Measurements from ENCODE around the gene NIPSNAP3A.

- TF ChIP-seq, protein P1, sequence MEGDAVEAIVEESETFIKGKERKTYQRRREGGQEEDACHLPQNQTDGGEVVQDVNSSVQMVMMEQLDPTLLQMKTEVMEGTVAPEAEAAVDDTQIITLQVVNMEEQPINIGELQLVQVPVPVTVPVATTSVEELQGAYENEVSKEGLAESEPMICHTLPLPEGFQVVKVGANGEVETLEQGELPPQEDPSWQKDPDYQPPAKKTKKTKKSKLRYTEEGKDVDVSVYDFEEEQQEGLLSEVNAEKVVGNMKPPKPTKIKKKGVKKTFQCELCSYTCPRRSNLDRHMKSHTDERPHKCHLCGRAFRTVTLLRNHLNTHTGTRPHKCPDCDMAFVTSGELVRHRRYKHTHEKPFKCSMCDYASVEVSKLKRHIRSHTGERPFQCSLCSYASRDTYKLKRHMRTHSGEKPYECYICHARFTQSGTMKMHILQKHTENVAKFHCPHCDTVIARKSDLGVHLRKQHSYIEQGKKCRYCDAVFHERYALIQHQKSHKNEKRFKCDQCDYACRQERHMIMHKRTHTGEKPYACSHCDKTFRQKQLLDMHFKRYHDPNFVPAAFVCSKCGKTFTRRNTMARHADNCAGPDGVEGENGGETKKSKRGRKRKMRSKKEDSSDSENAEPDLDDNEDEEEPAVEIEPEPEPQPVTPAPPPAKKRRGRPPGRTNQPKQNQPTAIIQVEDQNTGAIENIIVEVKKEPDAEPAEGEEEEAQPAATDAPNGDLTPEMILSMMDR (IDR thresholded peaks at IDR 0.05): no peak
- no peak for TF ChIP-seq NFYB (CRISPR knock-in tag; conservative IDR thresholded peaks at IDR 0.05; ENCODE audit: low read depth)
- TF ChIP-seq FOXP4 (CRISPR knock-in tag; IDR thresholded peaks at IDR 0.05): no peak
- TF ChIP-seq, protein P2, sequence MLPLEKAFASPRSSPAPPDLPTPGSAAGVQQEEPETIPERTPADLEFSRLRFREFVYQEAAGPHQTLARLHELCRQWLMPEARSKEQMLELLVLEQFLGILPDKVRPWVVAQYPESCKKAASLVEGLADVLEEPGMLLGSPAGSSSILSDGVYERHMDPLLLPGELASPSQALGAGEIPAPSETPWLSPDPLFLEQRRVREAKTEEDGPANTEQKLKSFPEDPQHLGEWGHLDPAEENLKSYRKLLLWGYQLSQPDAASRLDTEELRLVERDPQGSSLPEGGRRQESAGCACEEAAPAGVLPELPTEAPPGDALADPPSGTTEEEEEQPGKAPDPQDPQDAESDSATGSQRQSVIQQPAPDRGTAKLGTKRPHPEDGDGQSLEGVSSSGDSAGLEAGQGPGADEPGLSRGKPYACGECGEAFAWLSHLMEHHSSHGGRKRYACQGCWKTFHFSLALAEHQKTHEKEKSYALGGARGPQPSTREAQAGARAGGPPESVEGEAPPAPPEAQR (CRISPR knock-in tag; IDR thresholded peaks at IDR 0.05): no peak
- TF ChIP-seq TEAD1 (CRISPR knock-in tag; IDR thresholded peaks at IDR 0.05): no peak
- TF ChIP-seq ZNF121 (CRISPR knock-in tag; IDR thresholded peaks at IDR 0.05): no peak
- TF ChIP-seq, protein P3, sequence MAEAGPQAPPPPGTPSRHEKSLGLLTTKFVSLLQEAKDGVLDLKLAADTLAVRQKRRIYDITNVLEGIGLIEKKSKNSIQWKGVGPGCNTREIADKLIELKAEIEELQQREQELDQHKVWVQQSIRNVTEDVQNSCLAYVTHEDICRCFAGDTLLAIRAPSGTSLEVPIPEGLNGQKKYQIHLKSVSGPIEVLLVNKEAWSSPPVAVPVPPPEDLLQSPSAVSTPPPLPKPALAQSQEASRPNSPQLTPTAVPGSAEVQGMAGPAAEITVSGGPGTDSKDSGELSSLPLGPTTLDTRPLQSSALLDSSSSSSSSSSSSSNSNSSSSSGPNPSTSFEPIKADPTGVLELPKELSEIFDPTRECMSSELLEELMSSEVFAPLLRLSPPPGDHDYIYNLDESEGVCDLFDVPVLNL (CRISPR knock-in tag; IDR thresholded peaks at IDR 0.05; ENCODE audit: borderline replicate concordance, low read depth): no peak
- TF ChIP-seq, protein P4, sequence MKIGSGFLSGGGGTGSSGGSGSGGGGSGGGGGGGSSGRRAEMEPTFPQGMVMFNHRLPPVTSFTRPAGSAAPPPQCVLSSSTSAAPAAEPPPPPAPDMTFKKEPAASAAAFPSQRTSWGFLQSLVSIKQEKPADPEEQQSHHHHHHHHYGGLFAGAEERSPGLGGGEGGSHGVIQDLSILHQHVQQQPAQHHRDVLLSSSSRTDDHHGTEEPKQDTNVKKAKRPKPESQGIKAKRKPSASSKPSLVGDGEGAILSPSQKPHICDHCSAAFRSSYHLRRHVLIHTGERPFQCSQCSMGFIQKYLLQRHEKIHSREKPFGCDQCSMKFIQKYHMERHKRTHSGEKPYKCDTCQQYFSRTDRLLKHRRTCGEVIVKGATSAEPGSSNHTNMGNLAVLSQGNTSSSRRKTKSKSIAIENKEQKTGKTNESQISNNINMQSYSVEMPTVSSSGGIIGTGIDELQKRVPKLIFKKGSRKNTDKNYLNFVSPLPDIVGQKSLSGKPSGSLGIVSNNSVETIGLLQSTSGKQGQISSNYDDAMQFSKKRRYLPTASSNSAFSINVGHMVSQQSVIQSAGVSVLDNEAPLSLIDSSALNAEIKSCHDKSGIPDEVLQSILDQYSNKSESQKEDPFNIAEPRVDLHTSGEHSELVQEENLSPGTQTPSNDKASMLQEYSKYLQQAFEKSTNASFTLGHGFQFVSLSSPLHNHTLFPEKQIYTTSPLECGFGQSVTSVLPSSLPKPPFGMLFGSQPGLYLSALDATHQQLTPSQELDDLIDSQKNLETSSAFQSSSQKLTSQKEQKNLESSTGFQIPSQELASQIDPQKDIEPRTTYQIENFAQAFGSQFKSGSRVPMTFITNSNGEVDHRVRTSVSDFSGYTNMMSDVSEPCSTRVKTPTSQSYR (CRISPR knock-in tag; IDR thresholded peaks at IDR 0.05): no peak
- no peak for TF ChIP-seq TEAD4 (CRISPR knock-in tag; IDR thresholded peaks at IDR 0.05)
- no peak for TF ChIP-seq SP1 (CRISPR knock-in tag; conservative IDR thresholded peaks at IDR 0.05)
- TF ChIP-seq ZNF512 (CRISPR knock-in tag; IDR thresholded peaks at IDR 0.05; ENCODE audit: borderline replicate concordance): no peak
- TF ChIP-seq, protein P5, sequence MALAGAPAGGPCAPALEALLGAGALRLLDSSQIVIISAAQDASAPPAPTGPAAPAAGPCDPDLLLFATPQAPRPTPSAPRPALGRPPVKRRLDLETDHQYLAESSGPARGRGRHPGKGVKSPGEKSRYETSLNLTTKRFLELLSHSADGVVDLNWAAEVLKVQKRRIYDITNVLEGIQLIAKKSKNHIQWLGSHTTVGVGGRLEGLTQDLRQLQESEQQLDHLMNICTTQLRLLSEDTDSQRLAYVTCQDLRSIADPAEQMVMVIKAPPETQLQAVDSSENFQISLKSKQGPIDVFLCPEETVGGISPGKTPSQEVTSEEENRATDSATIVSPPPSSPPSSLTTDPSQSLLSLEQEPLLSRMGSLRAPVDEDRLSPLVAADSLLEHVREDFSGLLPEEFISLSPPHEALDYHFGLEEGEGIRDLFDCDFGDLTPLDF (CRISPR knock-in tag; IDR thresholded peaks at IDR 0.05): no peak
- TF ChIP-seq, protein P6, sequence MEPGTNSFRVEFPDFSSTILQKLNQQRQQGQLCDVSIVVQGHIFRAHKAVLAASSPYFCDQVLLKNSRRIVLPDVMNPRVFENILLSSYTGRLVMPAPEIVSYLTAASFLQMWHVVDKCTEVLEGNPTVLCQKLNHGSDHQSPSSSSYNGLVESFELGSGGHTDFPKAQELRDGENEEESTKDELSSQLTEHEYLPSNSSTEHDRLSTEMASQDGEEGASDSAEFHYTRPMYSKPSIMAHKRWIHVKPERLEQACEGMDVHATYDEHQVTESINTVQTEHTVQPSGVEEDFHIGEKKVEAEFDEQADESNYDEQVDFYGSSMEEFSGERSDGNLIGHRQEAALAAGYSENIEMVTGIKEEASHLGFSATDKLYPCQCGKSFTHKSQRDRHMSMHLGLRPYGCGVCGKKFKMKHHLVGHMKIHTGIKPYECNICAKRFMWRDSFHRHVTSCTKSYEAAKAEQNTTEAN (CRISPR knock-in tag; IDR thresholded peaks at IDR 0.05): no peak
Observed at GRCh38 chr9:104738452-104738851, 9.0 kb upstream of the NIPSNAP3A start.

All from WTC11 (cell line).